Fibroblast of the aortic adventitia (primary cell): ENCODE data around the gene BPIFA2. TPM values are rescaled to one million over a fixed set of nuclear protein-coding genes. Genes with fewer than 3 reads are reported as not detected.

Experiments
- DNase-seq: peaks from one replicate; pipeline ENCODE4 v3.0.0-alpha.2; 2010; ENCODE audit warnings: low read depth
- H3K4me3 ChIP-seq: 2 replicates; pipeline ENCODE4 v1.5.1; 2011; ENCODE audit warnings: low read depth, mild to moderate bottlenecking, control low read depth, low read length, moderate library complexity
- total RNA-seq: library from RNA; depleted of rRNA; stranded (reverse); fragments of >200 nt; gene quantifications from 2 replicates; pipeline ENCODE4 v1.2.3, GENCODE V29; 2012; ENCODE audit warnings: low replicate concordance
- TF ChIP-seq, protein P1 (sequence below): IDR thresholded peaks from 2 replicates; pipeline ENCODE4 v1.5.1; 2011; ENCODE audit warnings: mild to moderate bottlenecking, low read length, control low read depth, inconsistent platforms; ENCODE audit not compliant: insufficient read depth

The BPIFA2 gene
- total RNA-seq, 1 donor = not detected

GRCh38 chr20:33191955-33192354 lies 24.0 kb downstream of the BPIFA2 start:
- DNase-seq = no peak
- H3K4me3 ChIP-seq = no peak overlapping the region
- TF ChIP-seq, protein P1, sequence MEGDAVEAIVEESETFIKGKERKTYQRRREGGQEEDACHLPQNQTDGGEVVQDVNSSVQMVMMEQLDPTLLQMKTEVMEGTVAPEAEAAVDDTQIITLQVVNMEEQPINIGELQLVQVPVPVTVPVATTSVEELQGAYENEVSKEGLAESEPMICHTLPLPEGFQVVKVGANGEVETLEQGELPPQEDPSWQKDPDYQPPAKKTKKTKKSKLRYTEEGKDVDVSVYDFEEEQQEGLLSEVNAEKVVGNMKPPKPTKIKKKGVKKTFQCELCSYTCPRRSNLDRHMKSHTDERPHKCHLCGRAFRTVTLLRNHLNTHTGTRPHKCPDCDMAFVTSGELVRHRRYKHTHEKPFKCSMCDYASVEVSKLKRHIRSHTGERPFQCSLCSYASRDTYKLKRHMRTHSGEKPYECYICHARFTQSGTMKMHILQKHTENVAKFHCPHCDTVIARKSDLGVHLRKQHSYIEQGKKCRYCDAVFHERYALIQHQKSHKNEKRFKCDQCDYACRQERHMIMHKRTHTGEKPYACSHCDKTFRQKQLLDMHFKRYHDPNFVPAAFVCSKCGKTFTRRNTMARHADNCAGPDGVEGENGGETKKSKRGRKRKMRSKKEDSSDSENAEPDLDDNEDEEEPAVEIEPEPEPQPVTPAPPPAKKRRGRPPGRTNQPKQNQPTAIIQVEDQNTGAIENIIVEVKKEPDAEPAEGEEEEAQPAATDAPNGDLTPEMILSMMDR = no peak

- H3K4me3 ChIP-seq = no peak overlapping the region
- TF ChIP-seq, protein P1 = no peak
- DNase-seq = no peak
Observed at GRCh38 chr20:33192912-33193501, 25.0 kb downstream of the BPIFA2 start.

GRCh38 chr20:33199026-33199425 lies 31.1 kb downstream of the BPIFA2 start:
- H3K4me3 ChIP-seq = no peak overlapping the region
- TF ChIP-seq, protein P1 = no peak
- DNase-seq = no peak

GRCh38 chr20:33202451-33202850 lies 34.5 kb downstream of the BPIFA2 start:
- DNase-seq = no peak
- TF ChIP-seq, protein P1 = no peak
- H3K4me3 ChIP-seq = no peak overlapping the region

DNA sequence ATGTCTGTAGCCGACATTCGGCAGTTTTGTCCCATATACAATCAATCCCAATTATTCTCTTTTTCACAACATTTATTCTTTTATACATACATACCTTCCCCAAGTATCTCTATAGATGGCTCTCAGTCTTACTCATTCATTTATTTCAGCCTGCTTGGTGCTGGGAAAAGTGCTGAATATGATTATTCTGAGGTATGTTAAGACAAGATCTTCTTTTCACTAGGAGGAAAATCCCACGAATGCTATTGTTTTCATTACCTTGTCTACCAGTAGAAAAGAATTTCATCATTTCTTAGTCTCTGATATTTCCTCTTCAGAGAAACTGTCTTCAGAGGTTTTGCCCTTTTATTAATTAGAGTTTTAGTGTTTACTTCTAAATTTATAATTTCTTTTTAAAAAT lies 35.5 kb downstream of the BPIFA2 start:
- TF ChIP-seq, protein P1 = no peak
- DNase-seq = no peak

GRCh38 chr20:33209789-33210188 lies 41.8 kb downstream of the BPIFA2 start:
- no peak overlapping the region for H3K4me3 ChIP-seq
- peak; percentile 61 for DNase-seq
- TF ChIP-seq, protein P1 = no peak

More for the DNA sequence above, 35.5 kb downstream of the BPIFA2 start:
- no peak overlapping the region for H3K4me3 ChIP-seq

GRCh38 chr20:33210371-33210770 lies 42.4 kb downstream of the BPIFA2 start:
- DNase-seq = no peak
- H3K4me3 ChIP-seq = no peak overlapping the region
- TF ChIP-seq, protein P1 = no peak
